HEK293 (cell line): ENCODE results near the gene RALGAPA1.
"Not testable (repeated sequence)": the region's sequence is repeated elsewhere in the genome, so short reads cannot be mapped to it uniquely, and the experiment has no call there.

Experiments
- CTCF ChIP-seq: fragments of 450-650 bp; formaldehyde crosslinking; IDR thresholded peaks from 2 replicates; pipeline ENCODE4 v1.5.1; 2016; ENCODE audit warnings: missing biosample characterization, missing genetic modification characterization
- MYNN ChIP-seq: fragments of 450-650 bp; formaldehyde crosslinking; IDR thresholded peaks from 2 replicates; pipeline ENCODE4 v1.5.1; 2016; ENCODE audit warnings: missing biosample characterization, missing genetic modification characterization, borderline replicate concordance
- REPIN1 ChIP-seq: fragments of 450-650 bp; formaldehyde crosslinking; IDR thresholded peaks from 2 replicates; pipeline ENCODE4 v1.5.1; 2017; ENCODE audit warnings: missing biosample characterization, missing genetic modification characterization, low read depth
- REST ChIP-seq: fragments of 450-650 bp; formaldehyde crosslinking; IDR thresholded peaks from 2 replicates; pipeline ENCODE4 v1.5.1; 2016; ENCODE audit warnings: missing biosample characterization, missing genetic modification characterization
- YY1 ChIP-seq: fragments of 450-650 bp; formaldehyde crosslinking; IDR thresholded peaks from 2 replicates; pipeline ENCODE4 v1.5.1; 2018; ENCODE audit warnings: missing biosample characterization, missing genetic modification characterization
- ZBTB44 ChIP-seq: fragments of 450-650 bp; IDR thresholded peaks from 2 replicates; pipeline ENCODE4 v1.5.1; 2018; ENCODE audit warnings: missing biosample characterization, mild to moderate bottlenecking, missing genetic modification characterization
- ZNF121 ChIP-seq: fragments of 450-650 bp; formaldehyde crosslinking; IDR thresholded peaks from 2 replicates; pipeline ENCODE4 v1.5.1; 2016; ENCODE audit warnings: missing biosample characterization, missing genetic modification characterization
- ZNF302 ChIP-seq: fragments of 450-650 bp; formaldehyde crosslinking; IDR thresholded peaks from 2 replicates; pipeline ENCODE4 v1.5.1; 2016; ENCODE audit warnings: missing biosample characterization, missing genetic modification characterization, low read depth
- ZNF654 ChIP-seq: fragments of 450-650 bp; formaldehyde crosslinking; IDR thresholded peaks from 2 replicates; pipeline ENCODE4 v1.5.1; 2016; ENCODE audit warnings: low read depth, missing biosample characterization, missing genetic modification characterization
- ZNF791 ChIP-seq: fragments of 450-650 bp; formaldehyde crosslinking; IDR thresholded peaks from 2 replicates; pipeline ENCODE4 v1.5.1; 2016; ENCODE audit warnings: missing biosample characterization, missing genetic modification characterization
- ZSCAN18 ChIP-seq: fragments of 450-650 bp; formaldehyde crosslinking; IDR thresholded peaks from 2 replicates; pipeline ENCODE4 v1.5.1; 2016; ENCODE audit warnings: missing biosample characterization, missing genetic modification characterization

- not testable (repeated sequence) for TF ChIP-seq ZNF302 (tag by site-specific recombination); CTCF (tag by site-specific recombination); ZSCAN18 (tag by site-specific recombination); ZNF654 (tag by site-specific recombination); REPIN1; ZNF791 (tag by site-specific recombination); ZNF121 (tag by site-specific recombination); ZBTB44; MYNN (tag by site-specific recombination); REST (tag by site-specific recombination); YY1 (tag by site-specific recombination)
These were observed 33.0 kb downstream of the RALGAPA1 start for GRCh38 chr14:35776085-35776484.
